Peyer's patch (tissue), 4 donors: ENCODE results near the gene EFCAB5.

Experiments
- POLR2A ChIP-seq, 2 donors: fragments of 450-650 bp; IDR thresholded peaks; one replicate each; pipeline ENCODE4 v1.5.1; 2017; ENCODE audit warnings: antibody characterized with exemption in 2 of 2, mild to moderate bottlenecking in 2 of 2, moderate library complexity in 2 of 2
- TF ChIP-seq, protein P1 (sequence below), 6 experiments: fragments of 450-650 bp in 4 of 6; fragments of 200-600 bp in 2 of 6; sonication (generic) in 1 of 6; IDR thresholded peaks; one replicate each; pipeline ENCODE4 v1.5.1; 2017 to 2019; ENCODE audit warnings: antibody characterized with exemption in 6 of 6, mild to moderate bottlenecking in 3 of 6, moderate library complexity in 1 of 6

DNA sequence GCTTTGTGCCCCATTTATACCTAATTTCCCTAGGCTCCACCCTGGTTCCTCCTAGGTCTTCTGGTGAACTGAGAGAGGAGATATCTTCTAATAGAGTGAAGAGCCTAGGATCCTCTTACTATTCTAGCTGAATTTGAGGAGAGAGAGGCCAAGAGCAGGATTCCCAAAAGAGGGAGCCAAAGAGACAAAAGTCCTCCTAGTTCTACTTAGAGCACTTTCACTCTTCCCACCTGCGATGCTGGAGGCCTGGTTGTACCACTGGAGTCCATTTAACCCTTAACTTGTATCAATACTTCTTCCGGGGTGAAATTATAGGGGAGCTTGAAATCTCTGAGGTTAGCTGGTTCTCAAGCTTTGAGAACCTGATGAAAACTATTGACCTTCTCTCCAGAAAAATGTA is 8.1 kb upstream of the EFCAB5 start:
- TF ChIP-seq, protein P1, sequence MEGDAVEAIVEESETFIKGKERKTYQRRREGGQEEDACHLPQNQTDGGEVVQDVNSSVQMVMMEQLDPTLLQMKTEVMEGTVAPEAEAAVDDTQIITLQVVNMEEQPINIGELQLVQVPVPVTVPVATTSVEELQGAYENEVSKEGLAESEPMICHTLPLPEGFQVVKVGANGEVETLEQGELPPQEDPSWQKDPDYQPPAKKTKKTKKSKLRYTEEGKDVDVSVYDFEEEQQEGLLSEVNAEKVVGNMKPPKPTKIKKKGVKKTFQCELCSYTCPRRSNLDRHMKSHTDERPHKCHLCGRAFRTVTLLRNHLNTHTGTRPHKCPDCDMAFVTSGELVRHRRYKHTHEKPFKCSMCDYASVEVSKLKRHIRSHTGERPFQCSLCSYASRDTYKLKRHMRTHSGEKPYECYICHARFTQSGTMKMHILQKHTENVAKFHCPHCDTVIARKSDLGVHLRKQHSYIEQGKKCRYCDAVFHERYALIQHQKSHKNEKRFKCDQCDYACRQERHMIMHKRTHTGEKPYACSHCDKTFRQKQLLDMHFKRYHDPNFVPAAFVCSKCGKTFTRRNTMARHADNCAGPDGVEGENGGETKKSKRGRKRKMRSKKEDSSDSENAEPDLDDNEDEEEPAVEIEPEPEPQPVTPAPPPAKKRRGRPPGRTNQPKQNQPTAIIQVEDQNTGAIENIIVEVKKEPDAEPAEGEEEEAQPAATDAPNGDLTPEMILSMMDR (IDR thresholded peaks at IDR 0.05): peak in 2 of 6 experiments; percentile 13 to 17
- no peak for TF ChIP-seq POLR2A (IDR thresholded peaks at IDR 0.05)
